ENCODE measurements around the gene SPOCK1.
A peak's percentile ranks its signal among the peaks of the same experiment; 100 is the strongest.

The SPOCK1 gene

DNA sequence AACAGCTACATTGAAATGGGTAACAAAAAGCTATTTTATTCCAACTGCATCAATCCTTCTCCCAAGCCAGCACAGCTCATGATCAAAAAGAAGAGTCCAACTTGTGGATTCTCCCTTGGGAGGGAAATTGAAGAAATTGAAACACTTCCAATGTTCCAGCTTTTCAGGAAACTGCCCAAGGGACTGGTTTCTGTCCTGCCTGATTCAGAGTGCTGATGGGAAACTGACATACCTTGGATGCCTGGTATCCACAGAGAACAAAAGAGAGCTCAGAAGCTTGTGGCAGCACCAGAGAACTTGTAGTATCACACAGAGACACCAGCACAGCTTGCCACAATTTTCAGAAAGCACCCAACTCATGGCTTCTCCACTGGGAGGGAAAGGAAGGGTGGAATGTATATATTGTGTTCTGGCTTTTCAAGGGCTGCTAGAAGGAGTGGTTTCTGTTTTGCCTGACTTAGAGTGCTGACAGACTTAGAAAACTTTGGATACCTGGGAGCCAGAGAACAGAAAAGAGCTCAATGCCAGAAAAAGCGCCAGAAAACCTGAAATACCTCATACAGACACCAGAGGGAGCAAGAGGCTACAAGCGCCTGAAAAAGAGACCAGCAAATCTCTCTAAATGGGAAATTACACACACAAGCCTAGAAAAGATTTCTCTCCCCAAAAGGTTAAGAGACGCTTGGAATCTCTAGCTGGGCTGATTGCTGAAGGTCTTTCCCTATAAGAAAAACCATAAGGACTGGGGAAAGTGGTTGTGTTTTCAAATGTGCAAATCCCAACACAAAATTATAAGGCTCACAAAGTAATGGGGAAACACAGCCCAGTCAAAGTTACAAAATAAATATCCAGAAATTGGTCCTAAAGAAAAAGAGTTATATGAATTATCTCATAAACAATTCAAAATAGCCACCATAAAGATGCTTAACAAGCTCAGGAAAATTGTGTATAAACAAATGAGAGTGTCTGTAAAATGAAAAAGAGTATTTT is 178.8 kb downstream of the SPOCK1 start:
- peak; percentile 71 for DNase-seq

DNA sequence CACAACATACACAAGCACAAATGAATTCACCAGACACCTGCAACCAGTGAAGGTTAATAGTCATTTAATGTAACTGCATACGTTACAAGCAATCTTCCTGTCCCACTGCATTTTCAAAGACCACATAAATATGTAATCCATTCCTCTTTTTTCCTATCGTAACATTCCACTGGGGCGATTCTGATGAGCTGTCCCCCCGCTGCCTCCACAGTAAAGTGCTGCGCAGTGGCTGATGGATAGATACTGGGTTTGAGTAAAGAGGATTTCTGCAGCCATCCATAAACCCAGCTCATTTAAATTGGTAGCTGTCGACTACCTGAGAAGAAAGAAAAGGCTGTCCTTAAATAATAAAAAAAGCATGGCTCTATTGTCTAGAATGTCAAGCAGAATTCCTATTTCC is 181.1 kb downstream of the SPOCK1 start:
- DNase-seq, result no peak

- DNase-seq, result no peak
These were observed 182.8 kb downstream of the SPOCK1 start for GRCh38 chr5:137316346-137316736.

- DNase-seq, result no peak
These were observed 183.4 kb downstream of the SPOCK1 start for GRCh38 chr5:137315534-137316345.

- DNase-seq, result no peak
These were observed 184.0 kb downstream of the SPOCK1 start for GRCh38 chr5:137315109-137315508.

GRCh38 chr5:137313526-137314175 is 185.5 kb downstream of the SPOCK1 start:
- DNase-seq, result no peak

DNA sequence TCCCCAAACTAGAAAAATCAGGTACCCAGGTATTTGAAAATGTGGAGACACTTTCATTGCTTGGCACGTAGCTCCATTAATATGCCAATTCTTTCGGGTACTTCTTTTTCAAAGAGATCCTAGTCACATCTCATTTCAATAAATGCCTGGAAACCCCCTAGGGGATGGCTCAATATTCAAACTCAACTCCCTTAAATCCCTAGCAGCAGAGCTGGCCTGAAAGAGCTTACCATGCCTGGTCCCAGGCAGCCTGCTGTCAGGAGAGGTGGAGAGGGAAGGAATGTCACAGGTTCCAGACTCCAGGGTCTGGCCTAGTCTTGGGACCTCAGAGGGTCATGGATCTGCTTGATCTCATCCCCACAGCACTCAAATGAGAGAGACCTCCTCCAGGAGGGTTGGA is 187.1 kb downstream of the SPOCK1 start:
- DNase-seq, result no peak

DNA sequence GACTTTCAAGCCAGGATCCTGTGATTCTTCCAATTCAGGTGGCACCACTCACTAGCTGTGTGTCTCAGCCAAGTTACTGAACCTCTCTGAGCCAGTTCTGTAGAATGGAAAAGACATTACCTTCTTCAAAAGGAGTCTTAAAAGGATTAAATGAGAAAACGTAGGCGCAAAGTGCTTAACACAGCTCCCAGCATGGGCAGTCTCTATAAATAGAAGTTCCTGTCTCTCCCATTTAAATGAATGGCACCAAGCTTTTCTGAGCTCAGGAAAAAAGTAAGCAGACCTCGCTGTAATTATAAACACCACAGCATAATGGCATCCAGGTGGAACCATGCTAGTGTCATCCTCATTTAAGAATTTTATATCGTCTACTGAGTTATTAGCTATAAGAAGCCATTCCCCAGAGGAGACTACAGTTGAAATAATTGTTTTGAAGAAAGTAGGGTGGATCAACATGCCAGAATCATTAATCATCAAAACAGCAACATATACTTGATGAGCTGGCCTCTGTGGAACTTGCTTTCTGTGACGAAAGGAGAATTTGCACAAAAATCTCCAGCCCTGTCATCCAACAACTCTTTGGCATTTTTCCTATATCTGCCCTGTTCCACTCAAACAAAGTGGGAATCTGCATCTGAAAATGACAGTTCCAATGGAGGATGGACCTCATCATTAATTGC is 188.9 kb downstream of the SPOCK1 start:
- DNase-seq, result peak; percentile 25

- DNase-seq, result peak; percentile 40
These were observed 189.8 kb downstream of the SPOCK1 start for GRCh38 chr5:137309290-137309689.

DNA sequence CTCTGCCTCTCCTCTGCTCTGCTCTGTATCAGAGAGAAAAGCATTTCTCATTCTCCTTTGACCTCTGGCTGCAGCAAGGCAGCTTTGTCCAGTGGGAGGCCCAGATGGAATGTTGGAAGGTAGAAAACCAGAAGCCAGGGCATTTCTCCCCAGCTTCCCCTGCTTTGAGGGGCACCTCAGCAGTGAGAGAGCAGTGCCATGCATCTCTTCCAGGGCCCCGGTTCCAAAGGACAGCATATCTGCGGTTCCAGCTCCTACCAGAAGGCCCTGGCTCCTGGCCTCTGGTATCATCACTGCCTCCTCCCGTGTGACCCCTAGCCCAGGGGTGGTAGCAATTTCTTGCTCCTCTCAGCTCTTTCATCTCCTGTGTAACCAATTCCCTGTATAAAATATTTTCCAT is 190.8 kb downstream of the SPOCK1 start:
- no peak for DNase-seq

GRCh38 chr5:137306903-137307302 is 192.2 kb downstream of the SPOCK1 start:
- DNase-seq, result no peak

- peak; percentile 23 for DNase-seq
These were observed 193.0 kb downstream of the SPOCK1 start for GRCh38 chr5:137305971-137306602.

DNA sequence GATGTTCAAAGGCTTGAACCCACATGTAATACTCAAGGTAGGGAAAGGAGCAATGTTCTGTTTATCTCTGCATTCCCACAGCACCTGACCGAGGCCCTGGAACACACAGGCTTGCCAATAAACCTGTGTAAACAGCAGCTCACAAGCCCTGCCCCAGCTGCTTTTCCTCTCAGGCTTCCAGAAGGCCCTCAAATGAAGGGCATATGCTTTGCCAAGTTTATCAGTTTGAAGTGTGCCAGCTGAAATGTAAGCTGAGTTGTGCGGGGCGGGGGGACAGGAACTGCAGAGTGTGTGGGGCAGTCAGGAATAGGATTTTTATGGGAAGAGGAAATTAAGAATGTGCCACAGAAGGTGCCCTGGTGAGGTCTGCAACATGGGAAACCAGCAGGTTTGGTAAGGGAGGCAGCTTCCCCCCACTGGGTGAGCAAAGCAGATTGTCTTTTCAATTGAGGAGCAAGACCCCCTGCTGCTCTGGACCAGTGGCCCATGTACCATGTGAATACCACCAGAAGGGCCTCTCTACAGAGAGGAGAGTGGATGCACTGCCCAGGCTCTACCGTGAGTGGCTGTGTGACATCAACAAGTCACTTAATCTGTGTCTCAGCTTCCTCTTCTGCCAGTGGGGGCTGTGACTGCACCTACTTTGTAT is 194.8 kb downstream of the SPOCK1 start:
- DNase-seq, result peak; percentile 98

DNA sequence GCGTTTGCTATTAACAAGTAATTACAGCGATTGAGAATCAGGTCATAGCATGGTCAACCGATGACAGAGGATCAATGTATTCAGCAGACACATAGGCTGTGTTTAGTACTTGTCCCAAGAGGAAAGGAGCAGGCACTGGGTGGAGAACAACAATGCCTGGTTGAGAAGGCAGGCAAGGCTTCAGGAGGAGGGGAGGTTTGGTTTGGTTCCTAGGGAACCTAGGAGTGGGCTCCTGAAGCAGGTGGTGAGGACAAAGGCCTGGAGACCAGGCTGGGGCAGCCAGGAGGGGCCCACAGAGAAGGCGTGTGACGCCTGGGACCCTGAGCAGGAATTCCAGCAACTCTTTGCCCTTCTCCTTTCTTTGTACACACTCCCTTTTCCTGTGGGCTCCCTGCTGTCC is 195.6 kb downstream of the SPOCK1 start:
- peak; percentile 77 for DNase-seq

DNA sequence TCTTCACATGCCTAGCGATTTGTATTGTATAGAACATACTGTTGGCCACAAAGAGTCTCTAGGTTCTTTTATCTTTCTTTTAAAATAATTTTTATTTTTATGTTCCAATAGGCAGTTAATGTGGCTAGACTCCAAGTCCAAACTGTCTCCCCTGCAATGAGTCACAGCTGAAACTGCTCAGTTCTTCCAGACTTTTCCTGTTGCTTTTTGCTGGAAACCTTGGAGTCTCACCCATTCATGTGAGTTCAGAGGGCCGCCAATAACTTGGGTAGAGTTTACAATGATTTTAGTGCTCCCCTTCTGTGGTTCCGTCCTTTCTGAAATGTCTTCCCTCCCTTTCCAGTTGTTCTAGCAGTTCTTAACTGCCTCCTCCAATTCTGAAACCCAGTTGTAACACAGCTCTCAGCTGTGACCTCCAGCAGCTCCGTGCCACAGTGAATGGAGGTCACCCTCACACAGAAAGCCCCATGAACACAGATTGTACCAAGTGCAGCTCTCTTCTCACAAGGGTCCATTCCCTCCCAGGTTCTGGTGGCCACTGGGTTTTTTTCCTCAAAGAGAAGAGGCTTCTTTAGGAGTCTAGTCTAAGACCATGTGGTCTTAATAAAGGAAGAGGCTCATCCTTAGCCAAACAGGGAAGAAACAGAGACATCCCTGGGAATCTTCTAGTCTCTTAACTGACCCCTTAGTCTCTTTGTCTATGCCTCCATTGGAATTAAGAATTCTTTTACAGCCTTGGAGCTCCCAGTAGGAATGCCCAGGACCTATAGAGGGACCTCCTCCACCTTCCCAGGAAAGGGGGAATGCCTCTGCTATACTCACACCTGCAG is 198.5 kb downstream of the SPOCK1 start:
- no peak for DNase-seq

DNA sequence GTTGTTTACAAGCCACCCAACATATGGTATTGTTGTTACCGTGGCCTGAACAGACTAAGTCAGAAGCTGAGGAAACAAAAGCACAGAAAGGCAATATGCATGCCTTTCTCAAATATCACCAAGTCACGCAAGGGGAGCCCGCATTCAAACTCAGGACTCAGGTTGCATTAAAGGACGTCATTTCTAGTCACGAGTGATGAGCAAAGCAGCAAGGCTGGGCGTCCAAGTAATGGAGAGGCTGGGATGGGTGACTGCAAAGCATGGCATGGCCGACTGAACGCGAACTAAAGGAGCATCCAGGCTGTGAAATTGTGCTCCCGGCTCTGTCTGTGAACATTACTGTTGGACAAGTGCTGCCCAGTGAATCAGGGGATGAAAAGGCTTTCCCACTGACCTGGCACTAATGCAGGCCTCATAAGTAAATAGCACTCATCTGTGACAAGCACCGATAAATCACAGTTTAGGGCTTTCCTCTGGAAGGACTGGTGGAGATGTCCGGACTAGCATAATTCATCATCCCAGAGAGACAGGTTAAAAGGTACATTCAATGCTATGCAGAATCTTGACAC is 202.8 kb downstream of the SPOCK1 start:
- DNase-seq, result peak; percentile 95

GRCh38 chr5:137294604-137295003 is 204.5 kb downstream of the SPOCK1 start:
- DNase-seq, result no peak

GRCh38 chr5:137292461-137293027 is 206.6 kb downstream of the SPOCK1 start:
- DNase-seq, result peak; percentile 47

- DNase-seq, result no peak
These were observed 207.7 kb downstream of the SPOCK1 start for GRCh38 chr5:137291436-137291835.

GRCh38 chr5:137291031-137291430 is 208.1 kb downstream of the SPOCK1 start:
- no peak for DNase-seq

Data from NCI-H345 (cell line).